Stimulated activated CD8-positive, alpha-beta memory T cell treated with anti-CD3 and anti-CD28 coated beads, Interleukin-15, amount 100 ng/mL, for 48 hours (primary cell): Measurements from ENCODE around the gene CDKN2D.
A peak's percentile ranks its signal among the peaks of the same experiment; 100 is the strongest.

ENCODE experiments used
- DNase-seq, 2 donors: peaks; one replicate each; pipeline ENCODE4 v3.0.0-alpha.2; 2020; ENCODE audit warnings: low read depth in 2 of 2

The CDKN2D gene

GRCh38 chr19:10568826-10569651 lies at the start of gene CDKN2D:
CDKN2D (minus strand) TSS chr19:10568979; CDS start chr19:10568653, 326 bp downstream.
- DNase-seq, result peak; percentile 100

DNA sequence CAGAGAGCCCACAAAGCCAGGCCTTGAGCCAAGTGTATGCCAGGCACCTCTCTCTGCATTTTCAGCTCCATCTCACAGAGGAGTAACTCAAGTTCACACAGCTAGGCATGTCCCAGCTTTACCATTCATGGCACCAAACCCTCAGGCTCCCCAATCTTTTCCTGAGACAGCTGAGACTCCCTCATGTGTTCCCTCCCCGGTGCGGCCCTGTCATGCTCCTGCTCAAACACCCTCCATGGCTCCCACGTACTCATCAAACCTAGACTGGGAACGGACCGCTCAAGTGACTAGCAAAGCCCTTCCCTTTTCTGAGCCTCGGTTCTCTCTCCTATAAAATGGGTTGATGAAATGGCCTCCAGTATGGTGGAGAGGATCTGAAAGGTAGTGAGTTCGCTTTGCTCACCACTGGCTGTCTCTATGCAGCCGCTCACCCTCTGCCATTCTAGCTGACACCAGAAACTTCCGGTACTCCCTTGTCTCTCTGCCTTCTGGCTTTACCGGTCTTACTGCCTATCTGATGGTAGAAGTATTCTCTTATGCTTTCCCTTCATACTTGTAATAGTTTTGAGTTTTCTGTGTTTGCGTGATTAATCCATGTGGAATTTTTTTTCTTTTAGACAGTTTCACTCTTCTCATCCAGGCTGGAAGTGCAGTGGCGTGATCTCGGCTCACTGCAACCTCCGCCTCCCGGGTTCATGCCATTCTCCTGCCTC lies 48.8 kb upstream of the CDKN2D start:
- DNase-seq, result no peak

- DNase-seq, result no peak
Measured at GRCh38 chr19:10615429-10616023, 46.7 kb upstream of the CDKN2D start.

DNA sequence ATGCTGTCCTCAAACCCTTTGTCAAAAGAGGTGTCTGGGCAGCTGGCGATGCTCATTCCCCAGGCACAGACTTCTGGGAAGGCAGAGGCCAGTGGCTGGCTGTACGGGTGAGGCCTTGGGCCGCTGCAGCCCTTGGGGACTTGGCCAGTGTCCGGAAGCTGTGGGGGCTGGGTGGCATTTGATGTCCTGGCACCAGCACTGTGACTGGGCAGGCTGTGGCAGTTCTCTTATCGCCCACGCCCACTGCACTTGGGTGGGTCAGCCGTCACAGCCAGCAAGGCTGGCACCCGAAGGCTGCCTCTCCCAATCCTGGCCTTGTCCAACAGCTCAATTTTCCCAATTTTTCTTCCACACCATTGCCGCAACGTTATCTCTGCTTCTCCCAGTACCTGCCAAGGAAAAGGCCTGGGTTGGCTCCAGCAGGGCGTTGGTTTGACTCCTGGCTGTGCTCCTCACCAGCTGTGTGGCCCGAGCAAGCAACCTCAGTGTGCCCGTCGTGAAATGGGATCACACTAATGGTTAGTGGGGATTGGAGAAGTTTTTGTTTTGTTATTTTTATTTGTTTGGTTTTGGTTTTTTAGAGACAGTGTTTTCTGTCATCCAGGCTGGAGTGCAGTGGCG lies 43.8 kb upstream of the CDKN2D start:
- DNase-seq, result no peak

GRCh38 chr19:10611907-10612306 lies 43.1 kb upstream of the CDKN2D start:
- no peak for DNase-seq

GRCh38 chr19:10604460-10604980 lies 35.7 kb upstream of the CDKN2D start:
- no peak for DNase-seq

DNA sequence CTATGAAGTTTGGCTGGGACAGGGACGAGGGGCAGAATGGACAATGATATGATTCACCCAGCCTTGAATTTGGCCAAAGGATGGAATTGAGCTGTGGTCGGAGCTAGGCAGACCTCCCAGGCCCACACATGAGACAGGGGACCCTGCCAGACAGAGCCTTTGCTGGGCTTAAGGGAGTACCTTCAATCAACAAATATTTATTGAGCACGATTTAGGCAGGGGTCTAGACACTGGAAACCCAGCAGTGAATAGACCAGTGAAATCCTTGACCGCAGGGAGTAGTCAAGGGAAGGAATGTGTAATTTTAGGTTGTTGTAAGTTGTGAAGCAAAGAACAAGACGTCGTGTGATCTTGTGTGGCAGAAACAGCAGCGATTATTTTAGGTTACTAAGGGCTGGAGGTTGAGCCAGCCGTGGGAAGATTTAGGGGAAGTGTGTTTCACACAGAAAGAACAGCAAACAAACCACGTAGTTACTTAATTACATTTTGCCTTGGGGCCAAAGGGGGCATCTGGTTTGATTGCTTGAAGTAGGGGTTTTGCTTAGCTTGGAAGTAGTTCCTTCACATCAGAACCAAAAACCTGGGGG lies 35.2 kb upstream of the CDKN2D start:
- peak in 1 of 2 donors; percentile 7 for DNase-seq

- peak; percentile 59 to 64 for DNase-seq
Measured at GRCh38 chr19:10603084-10603872, 34.5 kb upstream of the CDKN2D start.

DNA sequence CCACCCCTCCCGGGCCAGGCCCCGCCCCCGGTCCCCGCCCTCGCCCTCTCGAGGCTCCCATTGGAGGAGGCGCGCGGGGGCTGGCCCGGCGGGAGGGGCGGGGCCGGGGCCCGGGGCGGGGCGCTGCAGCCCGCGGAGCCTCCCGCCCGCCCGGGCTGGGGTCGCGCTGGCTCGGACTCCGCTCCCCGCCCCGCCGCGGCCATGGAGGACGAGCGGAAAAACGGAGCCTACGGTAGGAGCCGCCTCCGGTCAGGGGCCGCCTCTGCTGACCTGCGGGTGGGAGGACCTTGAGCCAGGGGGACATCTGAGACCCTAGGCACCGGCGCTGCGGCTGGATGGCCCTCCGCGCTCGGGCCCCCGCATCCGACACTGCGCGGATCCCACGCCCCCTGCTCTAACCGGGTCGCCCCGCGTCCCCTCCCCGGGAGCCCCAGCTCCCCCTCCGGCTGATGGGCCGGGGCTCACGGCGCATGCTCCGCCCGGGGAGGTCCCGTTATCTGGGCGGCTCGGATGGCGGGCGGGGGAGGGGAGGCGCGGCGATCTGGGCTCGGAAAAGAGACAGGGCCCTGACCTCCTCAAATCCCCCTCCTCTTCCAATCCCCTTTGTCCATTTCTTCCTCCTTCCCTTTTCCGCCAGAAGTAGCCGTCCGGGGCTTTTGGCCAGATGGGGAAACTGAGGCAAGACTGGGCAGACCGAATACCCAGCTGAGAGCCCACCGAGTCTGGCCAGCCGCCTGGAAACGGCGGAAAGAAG lies 33.7 kb upstream of the CDKN2D start:
- DNase-seq, result peak; percentile 83 to 84

DNA sequence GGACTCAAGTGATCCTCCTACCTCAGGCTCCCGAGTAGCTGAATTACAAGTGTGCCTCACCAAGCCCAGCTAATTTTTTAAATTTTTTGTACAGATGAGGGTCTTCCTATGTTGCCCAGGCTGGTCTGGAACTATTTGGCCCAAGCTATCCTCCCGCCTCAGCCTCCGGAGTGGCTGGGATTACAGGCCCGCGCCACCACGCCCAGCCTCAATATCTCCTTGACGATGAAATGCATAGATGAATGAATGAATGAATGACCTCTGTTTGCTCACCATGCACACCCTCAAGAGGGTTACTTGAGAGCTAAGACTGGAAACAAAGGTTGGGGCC lies 33.2 kb upstream of the CDKN2D start:
- no peak for DNase-seq

DNA sequence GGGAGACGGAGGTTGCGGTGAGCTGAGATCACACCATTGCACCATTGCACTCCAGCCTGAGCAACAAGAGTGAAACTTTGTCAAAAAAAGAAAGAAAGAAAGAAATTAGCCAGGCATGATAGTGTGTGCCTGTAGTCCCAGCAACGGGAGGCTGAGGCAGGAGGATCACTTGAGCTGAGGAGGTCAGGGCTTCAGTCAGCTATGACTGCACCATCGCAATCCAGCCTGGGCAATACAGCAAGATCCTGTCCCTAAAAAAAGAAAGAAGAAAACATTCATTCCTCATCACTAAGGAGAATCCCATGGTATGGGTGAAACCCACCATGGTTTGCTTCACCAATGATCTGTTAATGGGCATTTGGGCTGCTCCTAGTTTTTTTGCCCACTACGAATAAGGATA lies 31.4 kb upstream of the CDKN2D start:
- no peak for DNase-seq

- no peak for DNase-seq
Measured at GRCh38 chr19:10593820-10594637, 25.2 kb upstream of the CDKN2D start.

DNA sequence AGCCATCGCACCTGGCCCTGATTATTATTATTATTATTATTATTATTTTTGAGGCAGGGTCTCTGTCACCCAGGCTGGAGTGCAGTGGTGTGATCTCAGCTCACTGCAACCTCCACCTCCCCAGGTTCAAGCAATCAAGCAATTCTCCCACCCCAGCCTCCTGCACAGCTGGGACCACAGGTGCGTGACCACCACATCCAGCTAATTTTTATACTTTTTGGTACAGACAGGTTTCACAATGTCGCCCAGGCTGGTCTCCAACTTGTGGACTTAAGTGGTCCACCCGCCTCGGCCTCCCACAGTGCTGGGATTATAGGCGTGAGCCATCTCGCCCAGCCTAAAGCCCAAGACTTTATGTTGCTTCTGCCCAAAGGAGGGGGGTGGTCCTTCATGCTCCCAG lies 24.4 kb upstream of the CDKN2D start:
- no peak for DNase-seq

DNA sequence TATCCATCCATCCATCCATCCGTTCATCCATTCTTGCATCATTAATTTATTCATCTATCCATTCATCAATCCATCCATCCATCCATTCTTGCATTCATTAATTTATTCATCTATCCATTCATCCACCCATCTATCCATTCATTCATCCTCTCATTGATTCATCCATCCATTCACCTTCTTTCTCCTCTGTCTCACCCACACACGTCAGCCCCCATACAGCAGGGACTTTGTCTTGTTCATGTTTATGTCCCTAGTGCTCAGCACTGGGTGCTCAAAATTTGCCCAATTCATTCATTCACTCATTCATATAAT lies 19.0 kb upstream of the CDKN2D start:
- DNase-seq, result no peak

- DNase-seq, result no peak
Measured at GRCh38 chr19:10587022-10587838, 18.5 kb upstream of the CDKN2D start, which contains the start of gene AP1M2. AP1M2 (minus strand) TSS chr19:10587312; CDS start chr19:10587231, 81 bp downstream.

DNA sequence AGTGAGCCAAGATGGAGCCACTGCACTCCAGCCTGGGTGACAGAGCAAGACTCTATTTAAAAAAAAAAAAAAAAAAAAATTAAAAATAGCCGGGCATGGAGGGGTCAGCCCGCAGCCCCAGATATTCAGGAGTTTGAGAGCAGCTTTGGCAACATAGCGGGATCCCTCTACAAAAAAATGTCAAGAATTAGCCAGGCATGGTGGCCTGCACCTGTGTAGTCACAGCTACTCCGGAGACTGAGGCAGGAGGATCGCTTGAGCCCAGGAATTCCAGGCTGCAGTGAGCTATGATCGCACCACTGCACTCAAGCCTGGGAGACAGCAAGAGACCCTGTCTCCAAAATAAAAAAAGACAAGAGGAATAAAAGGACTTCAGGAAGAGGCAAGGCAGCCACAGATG lies 17.6 kb upstream of the CDKN2D start:
- DNase-seq, result no peak

DNA sequence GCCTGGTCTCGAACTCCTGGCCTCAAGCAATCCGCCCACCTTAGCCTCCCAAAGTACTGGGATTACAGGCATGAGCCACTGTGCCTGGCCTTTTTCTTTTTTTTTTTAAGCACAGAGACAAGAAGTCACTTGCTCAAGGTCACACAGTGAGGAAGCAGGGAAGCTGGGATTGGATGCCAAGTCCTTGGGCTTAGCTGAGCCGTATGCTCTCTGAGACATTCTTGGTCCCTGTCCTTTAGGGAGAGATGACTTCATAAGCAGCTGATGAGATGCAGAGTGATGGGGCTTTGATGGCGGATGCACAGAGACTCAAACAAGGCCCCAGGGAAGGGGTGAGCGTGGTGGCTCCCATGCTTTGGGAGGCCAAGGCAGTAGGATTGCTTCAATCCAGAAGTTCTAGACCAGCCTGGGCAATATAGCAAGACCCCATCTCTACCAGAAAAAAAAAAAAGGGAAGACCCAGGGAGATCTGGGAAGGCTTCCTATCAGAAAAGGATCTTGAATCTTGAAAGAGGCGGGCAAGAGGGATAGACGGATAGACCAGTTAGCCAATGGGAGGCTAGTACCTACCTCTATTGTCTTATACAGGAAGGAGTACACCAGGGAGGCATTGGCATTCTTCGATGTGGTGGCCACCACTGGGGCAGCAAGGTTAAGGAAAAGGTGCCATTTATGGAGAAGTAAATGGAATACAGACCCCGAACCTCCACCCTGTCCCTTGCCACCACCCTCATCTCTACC lies 14.4 kb upstream of the CDKN2D start:
- no peak for DNase-seq

DNA sequence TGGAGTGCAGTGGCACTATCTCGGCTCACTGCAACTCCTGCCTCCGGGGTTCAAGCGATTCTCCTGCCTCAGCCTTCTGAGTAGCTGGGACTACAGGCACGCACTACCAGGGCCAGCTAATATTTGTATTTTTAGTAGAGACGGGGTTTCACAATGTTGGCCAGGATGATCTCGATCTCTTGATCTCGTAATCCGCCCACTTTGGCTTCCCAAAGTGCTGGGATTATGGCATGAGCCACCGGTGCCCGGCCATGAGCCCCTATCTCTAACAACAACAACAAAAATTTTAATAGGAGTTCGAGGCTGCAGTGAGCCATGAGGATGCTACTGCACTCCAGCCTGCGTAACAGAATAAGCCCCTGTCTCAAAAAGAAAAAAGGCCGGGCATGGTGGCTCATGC lies 13.3 kb upstream of the CDKN2D start:
- DNase-seq, result no peak
